Measurements from ENCODE around the gene SLC49A3.

DNA sequence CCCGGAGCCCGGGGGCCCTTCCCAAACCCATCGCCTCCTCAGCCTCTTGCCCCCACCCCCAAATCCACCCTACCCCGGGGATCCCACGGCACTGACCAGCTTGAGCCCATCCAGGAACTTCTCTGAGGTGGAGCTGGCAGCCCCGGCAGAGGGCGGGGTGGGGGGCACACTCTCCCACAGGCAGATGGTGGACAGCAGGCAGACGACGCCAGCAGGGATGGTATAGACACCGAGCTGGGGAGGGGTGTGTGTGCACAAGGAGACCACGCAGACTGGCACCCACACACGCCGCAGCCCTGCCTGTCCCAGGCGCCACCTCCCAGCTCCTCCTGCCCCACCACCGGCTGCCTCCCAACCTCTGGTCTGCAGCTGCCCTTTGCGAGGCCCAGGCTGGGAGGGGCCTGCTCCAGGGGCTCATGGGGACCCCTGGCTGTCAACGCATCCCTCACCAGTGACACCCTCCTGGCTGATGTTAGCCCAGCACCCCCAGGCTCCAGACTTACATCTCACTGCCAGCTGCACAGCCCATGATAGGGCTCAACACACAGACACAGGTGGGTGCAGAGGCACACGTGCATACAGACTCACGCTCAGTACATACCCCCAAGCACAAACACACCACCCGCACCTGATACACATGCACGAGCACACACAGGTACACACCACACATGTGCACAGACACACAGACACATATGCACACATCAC is 4.2 kb downstream of the SLC49A3 start:
- no peak for TF ChIP-seq EZH2 (IDR thresholded peaks at IDR 0.05; ENCODE audit: borderline replicate concordance, low read length)
- TF ChIP-seq, protein P1, sequence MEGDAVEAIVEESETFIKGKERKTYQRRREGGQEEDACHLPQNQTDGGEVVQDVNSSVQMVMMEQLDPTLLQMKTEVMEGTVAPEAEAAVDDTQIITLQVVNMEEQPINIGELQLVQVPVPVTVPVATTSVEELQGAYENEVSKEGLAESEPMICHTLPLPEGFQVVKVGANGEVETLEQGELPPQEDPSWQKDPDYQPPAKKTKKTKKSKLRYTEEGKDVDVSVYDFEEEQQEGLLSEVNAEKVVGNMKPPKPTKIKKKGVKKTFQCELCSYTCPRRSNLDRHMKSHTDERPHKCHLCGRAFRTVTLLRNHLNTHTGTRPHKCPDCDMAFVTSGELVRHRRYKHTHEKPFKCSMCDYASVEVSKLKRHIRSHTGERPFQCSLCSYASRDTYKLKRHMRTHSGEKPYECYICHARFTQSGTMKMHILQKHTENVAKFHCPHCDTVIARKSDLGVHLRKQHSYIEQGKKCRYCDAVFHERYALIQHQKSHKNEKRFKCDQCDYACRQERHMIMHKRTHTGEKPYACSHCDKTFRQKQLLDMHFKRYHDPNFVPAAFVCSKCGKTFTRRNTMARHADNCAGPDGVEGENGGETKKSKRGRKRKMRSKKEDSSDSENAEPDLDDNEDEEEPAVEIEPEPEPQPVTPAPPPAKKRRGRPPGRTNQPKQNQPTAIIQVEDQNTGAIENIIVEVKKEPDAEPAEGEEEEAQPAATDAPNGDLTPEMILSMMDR (conservative IDR thresholded peaks at IDR 0.05 in 1 of 2, IDR thresholded peaks at IDR 0.05 in 1 of 2; ENCODE audit: extremely low read depth in 1 of 2, insufficient read depth in 1 of 2, low read depth in 1 of 2, low read length in 2 of 2): no peak

All from mammary epithelial cell (primary cell).